GM12878 (cell line): ENCODE data around the gene ZNF850. TPM values are rescaled to one million over a fixed set of nuclear protein-coding genes. Genes with fewer than 3 reads are reported as not detected.

Experiments used
- ATAC-seq: fragments of 200-7000 bp; cut with Tn5 transposase; 3 replicates; pipeline ENCODE4 v1.9.1; 2020; ENCODE audit warnings: mild to moderate bottlenecking, moderate library complexity
- BruUV-seq: library from RNA; stranded (reverse); fragments of 400-500 nt; replicated peaks from 2 replicates; lab custom pipeline; 2021; lab: Mats Ljungman, UMichigan
- CTCF ChIA-PET: fragments of 300-600 bp; sonication (Branson Sonifier 250); formaldehyde crosslinking; extraction: SDS; loops from one replicate; lab custom pipeline; 2021; ENCODE audit warnings: inconsistent platforms; lab: Yijun Ruan, JAX
- POLR2A ChIA-PET: fragments of 350-600 bp; formaldehyde crosslinking; extraction: SDS; loops from one replicate; lab custom pipeline; 2021; ENCODE audit warnings: inconsistent platforms; lab: Charles Lee
- RAD21 ChIA-PET: fragments of 300-600 bp; sonication (Branson Sonifier 250); formaldehyde crosslinking; loops from one replicate; lab custom pipeline; 2023; ENCODE audit warnings: antibody characterized with exemption; ENCODE audit not compliant: unreplicated experiment; lab: Charles Lee
- SMC1A ChIA-PET: fragments of 300-600 bp; sonication (Branson Sonifier 250); formaldehyde crosslinking; loops from one replicate; lab custom pipeline; 2023; ENCODE audit not compliant: unreplicated experiment, uncharacterized antibody; lab: Charles Lee
- DNase-seq: peaks from one replicate; pipeline ENCODE4 v3.0.0-alpha.2; 2011; ENCODE audit warnings: low read depth, low spot score
- FAIRE-seq: peaks from 3 replicates; lab custom pipeline; 2011; peaks lifted over from hg19 to GRCh38; lab: Jason Lieb, UNC
- H2AFZ ChIP-seq: 2 replicates; pipeline ENCODE4 v1.6.0; 2011; ENCODE audit warnings: low read depth, low read length, control low read depth; ENCODE audit not compliant: control insufficient read depth
- H3K27ac ChIP-seq: 2 replicates; pipeline ENCODE4 v1.5.1; 2011; ENCODE audit warnings: control low read depth; ENCODE audit not compliant: control insufficient read depth, insufficient read depth
- H3K27me3 ChIP-seq, 2 experiments: replicated peaks in 1 of 2; 2 replicates each; pipeline versions ENCODE4 v1.6.0 to v1.6.1; 2011; ENCODE audit warnings: low read length in 1 of 2; ENCODE audit not compliant: control insufficient read depth in 2 of 2, insufficient read depth in 2 of 2
- H3K36me3 ChIP-seq, 2 experiments: 2 replicates each; pipeline ENCODE4 v1.5.1; 2011; ENCODE audit warnings: low read length in 1 of 2; ENCODE audit not compliant: control insufficient read depth in 2 of 2, insufficient read depth in 2 of 2
- H3K4me1 ChIP-seq: 2 replicates; pipeline ENCODE4 v1.6.1; 2011; ENCODE audit warnings: mild to moderate bottlenecking, low read length, moderate library complexity, mixed read lengths; ENCODE audit not compliant: control insufficient read depth, insufficient read depth
- H3K4me2 ChIP-seq: 2 replicates; pipeline ENCODE4 v1.6.0; 2011; ENCODE audit warnings: control low read depth; ENCODE audit not compliant: control insufficient read depth, insufficient read depth
- H3K4me3 ChIP-seq: fragments of 200-600 bp; sonication (generic); 2 replicates; pipeline ENCODE4 v1.5.1; 2016
- H3K79me2 ChIP-seq: 2 replicates; pipeline ENCODE4 v1.6.0; 2011; ENCODE audit warnings: low read length; ENCODE audit not compliant: control insufficient read depth, insufficient read depth
- H3K9ac ChIP-seq: 2 replicates; pipeline ENCODE4 v1.8.0; 2011; ENCODE audit warnings: low read length, control low read depth, mixed read lengths; ENCODE audit not compliant: control insufficient read depth, insufficient read depth
- H3K9me3 ChIP-seq: replicated peaks from 3 replicates; pipeline ENCODE4 v1.5.1; 2011; ENCODE audit warnings: mild to moderate bottlenecking, low read length; ENCODE audit not compliant: control insufficient read depth, insufficient read depth
- H4K20me1 ChIP-seq: 2 replicates; pipeline ENCODE4 v1.6.0; 2011; ENCODE audit not compliant: control insufficient read depth, insufficient read depth
- ATF7 ChIP-seq: fragments of 450-650 bp; IDR thresholded peaks from 2 replicates; pipeline ENCODE4 v1.6.1; 2016; ENCODE audit warnings: low read depth, mild to moderate bottlenecking
- BRCA1 ChIP-seq: IDR thresholded peaks from 2 replicates; pipeline ENCODE4 v1.6.1; 2011; ENCODE audit warnings: low read depth, low read length, improper control_type of control experiment
- E2F4 ChIP-seq: IDR thresholded peaks from 2 replicates; pipeline ENCODE4 v1.6.1; 2012; ENCODE audit warnings: low read depth, low read length, improper control_type of control experiment
- ELK1 ChIP-seq: IDR thresholded peaks from 2 replicates; pipeline ENCODE4 v1.6.1; 2012; ENCODE audit warnings: low read depth, low read length, improper control_type of control experiment
- FOS ChIP-seq: IDR thresholded peaks from 3 replicates; pipeline ENCODE4 v1.6.1; 2011; ENCODE audit warnings: borderline replicate concordance; ENCODE audit not compliant: insufficient read length; ENCODE audit errors: extremely low read depth
- FOXM1 ChIP-seq: IDR thresholded peaks from 2 replicates; pipeline ENCODE4 v1.6.1; 2012; ENCODE audit warnings: low read depth, mild to moderate bottlenecking, inconsistent platforms, low read length, moderate library complexity
- HDAC6 ChIP-seq: fragments of 200-600 bp; sonication (generic); IDR thresholded peaks from one replicate; pipeline ENCODE4 v1.8.0; 2017; ENCODE audit warnings: antibody characterized with exemption; ENCODE audit not compliant: unreplicated experiment
- LARP7 ChIP-seq: fragments of 450-650 bp; IDR thresholded peaks from 2 replicates; pipeline ENCODE4 v1.6.1; 2017; ENCODE audit warnings: mild to moderate bottlenecking
- MYB ChIP-seq: fragments of 150-350 bp; IDR thresholded peaks from 2 replicates; pipeline ENCODE4 v1.6.1; 2014; ENCODE audit warnings: mild to moderate bottlenecking, low read depth, low read length, borderline replicate concordance
- NFYB ChIP-seq: IDR thresholded peaks from 2 replicates; pipeline ENCODE4 v1.6.1; 2011; ENCODE audit warnings: low read depth, mild to moderate bottlenecking, low read length, improper control_type of control experiment, moderate library complexity; ENCODE audit not compliant: insufficient read depth
- PAX8 ChIP-seq: fragments of 450-650 bp; IDR thresholded peaks from 2 replicates; pipeline ENCODE4 v1.6.1; 2017; ENCODE audit warnings: mild to moderate bottlenecking, moderate library complexity
- POLR2A ChIP-seq: IDR thresholded peaks from 2 replicates; pipeline ENCODE4 v1.6.1; 2011; ENCODE audit warnings: low read depth, mild to moderate bottlenecking, low read length
- POLR2AphosphoS5 ChIP-seq: IDR thresholded peaks from 2 replicates; pipeline ENCODE4 v1.6.1; 2011; ENCODE audit warnings: mild to moderate bottlenecking, low read length, inconsistent platforms
- SP1 ChIP-seq: IDR thresholded peaks from one replicate; pipeline ENCODE4 v1.6.1; 2011; ENCODE audit warnings: low read depth, low read length
- SRF ChIP-seq, 2 experiments: IDR thresholded peaks; 2 replicates each; pipeline ENCODE4 v1.6.1; 2011; ENCODE audit warnings: low read depth in 2 of 2, low read length in 2 of 2, mild to moderate bottlenecking in 1 of 2, moderate library complexity in 1 of 2
- TAF1 ChIP-seq: IDR thresholded peaks from 2 replicates; pipeline ENCODE4 v1.6.1; 2011; ENCODE audit warnings: mild to moderate bottlenecking, low read depth, low read length, borderline replicate concordance
- ZNF687 ChIP-seq: fragments of 450-650 bp; IDR thresholded peaks from 2 replicates; pipeline ENCODE4 v1.6.1; 2017; ENCODE audit warnings: mild to moderate bottlenecking, moderate library complexity
- WGBS: methylation state at CpG from one replicate; pipeline ENCODE4 v1.1.6; 2016; ENCODE audit warnings: low lambda C conversion rate; ENCODE audit not compliant: insufficient replicate concordance, insufficient coverage; ENCODE audit errors: missing lambda C conversion rate; 5-methylcytosine and 5-hydroxymethylcytosine counted together
- in situ Hi-C: fragments of 300-500 bp; cut with MboI; formaldehyde crosslinking; loops from 9 replicates; pipeline ENCODE4 v1.14.3; 2018; ENCODE audit warnings: mixed read lengths
- intact Hi-C: fragments of 100-400 bp; cut with micrococcal nuclease; formaldehyde crosslinking; loops from one replicate; pipeline ENCODE4 v1.14.2; 2022; ENCODE audit not compliant: unreplicated experiment
- polyA plus RNA-seq, 11 experiments: library from polyadenylated mRNA; depleted of rRNA in 4 of 11; unstranded in 6 of 11; stranded (reverse) in 5 of 11; fragments of >200 nt; fragmentation: Nextera tagmentation in 4 of 11; fragmentation: Illumina TruSeq in 1 of 11; extraction: Ambion mirVana in 4 of 11; extraction: Trizol in 1 of 11; gene quantifications; 1 replicate in 1 of 11; 2 replicates in 10 of 11; pipeline versions ENCODE4 v1.2.1 to v1.2.3, GENCODE V29; 2011 to 2016; ENCODE audit warnings: inconsistent platforms in 2 of 11, missing spikeins in 2 of 11, low read depth in 1 of 11
- total RNA-seq, 4 experiments: library from RNA; depleted of rRNA in 3 of 4; stranded (reverse); fragments of >200 nt in 3 of 4; fragmentation: Illumina TruSeq in 1 of 4; extraction: Trizol in 1 of 4; gene quantifications; 2 replicates each; pipeline versions ENCODE4 v1.2.1 to v1.2.3, GENCODE V29; 2013 to 2021

ZNF850 gene
- total and polyA plus RNA-seq, 10 of the 15 experiments (the other 5 are each of a cell fraction or from before 2014, with no cell fraction given): 0.44 to 6.4 (median 2.5) TPM

- in situ Hi-C loops (no loop called here), intact Hi-C loops (loop anchor here (2.0 to 5.0 kb wide), 4 partner anchors 66 to 696 kb away; partner anchors contain the start of genes ZNF260, ZNF569, ZNF570 and ZNF790)
- H3K36me3 ChIP-seq: no peaks in the 10 kb centered on the region
- FAIRE-seq (peak; percentile 69), DNase-seq (peak; percentile 26), ATAC-seq (peak; percentile 79)
- peak overlapping the region; percentile 65 for H3K4me2 ChIP-seq
- ChIA-PET SMC1A (interaction anchor here (0.7 to 2.9 kb wide), 2 partner anchors 56 to 78 kb away, joined by 3 to 18 read pairs; partner anchors contain the start of gene ZNF345), CTCF (interaction anchor here (0.6 kb wide), 1 partner anchor 1798 kb away, joined by 3 read pairs; no protein-coding TSS in a partner anchor), RAD21 (interaction anchor here (0.8 kb wide), 1 partner anchor 79 kb away, joined by 3 read pairs; the partner anchor contains the start of gene ZNF345), POLR2A (interaction anchor here (0.6 to 0.7 kb wide), 2 partner anchors 104 to 243 kb away, joined by 4 to 7 read pairs; partner anchors contain the start of gene ZNF260)
- WGBS: 2% methylated on average over 23 of the region's 29 CpGs
- peaks cover 7% of the 10 kb centered on the region; the same call in 2 of the 3 replicates for H3K9me3 ChIP-seq
- peak overlapping the region; percentile 62 for H3K9ac ChIP-seq
- no peaks in the 10 kb centered on the region; the same call in none of the 2 replicates for H3K79me2 ChIP-seq
- H3K27me3 ChIP-seq: no peaks in the 10 kb centered on the region
- peak overlapping the region; percentile 74 for H3K27ac ChIP-seq
- peak overlapping the region; percentile 29 for H2AFZ ChIP-seq
- no peaks in the 10 kb centered on the region for H4K20me1 ChIP-seq
- H3K4me1 ChIP-seq: 0 out of 2 replicates have a peak, but pooled peaks cover 4% of the 10 kb centered on the region
- TSS peak; percentile 60 for BruUV-seq
- H3K4me3 ChIP-seq: peak overlapping the region; percentile 93
- TF ChIP-seq ZNF687 (no peak), ATF7 (no peak), TAF1 (0 out of 2 replicates have a peak, but pooled peaks have one; percentile 44), HDAC6 (no peak), MYB (no peak), SRF (IDR thresholded peaks at IDR 0.05; ENCODE audit: low read depth in 2 of 2, low read length in 2 of 2) (peak; percentile 80 to 94), FOS (peak; percentile 17), POLR2A (peak; percentile 37), SP1 (peak; percentile 85), LARP7 (no peak), E2F4 (peak; percentile 87), FOXM1 (peak; percentile 61; the same call in 1 of the 2 replicates), ELK1 (peak; percentile 65), PAX8 (no peak), BRCA1 (no peak), NFYB (peak; percentile 84), POLR2AphosphoS5 (peak; percentile 48; the same call in 1 of the 2 replicates)
Observed at GRCh38 chr19:36771261-36772231, 1.1 kb downstream of the ZNF850 start.
